Measurements from ENCODE around the gene SWT1.
A peak's percentile ranks its signal among the peaks of the same experiment; 100 is the strongest.
"Not testable (repeated sequence)": the region's sequence is repeated elsewhere in the genome, so short reads cannot be mapped to it uniquely, and the experiment has no call there.

The SWT1 gene

DNA sequence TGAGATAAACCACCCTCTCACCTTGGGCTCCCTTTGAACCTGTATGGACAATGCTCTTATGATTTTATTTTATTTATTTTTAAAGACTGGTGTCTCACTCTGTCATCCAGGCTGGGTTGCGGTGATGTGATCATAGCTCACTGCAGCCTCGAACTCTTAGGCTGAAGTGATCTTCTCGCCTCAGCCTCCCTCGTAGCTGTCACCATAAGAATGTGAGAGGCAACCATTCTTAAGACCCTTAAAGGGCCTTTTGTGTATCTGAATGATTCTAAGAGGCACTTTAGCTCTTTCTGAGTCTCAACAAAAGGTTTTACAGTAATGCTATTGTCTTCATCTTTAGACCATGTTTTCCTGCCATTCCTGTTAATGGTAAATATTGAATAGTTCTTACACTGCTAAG, 93.1 kb downstream of the SWT1 start:
- DNase-seq: no peak

- not testable (repeated sequence) for DNase-seq
These were observed 95.0 kb downstream of the SWT1 start for GRCh38 chr1:185251928-185252327.

DNA sequence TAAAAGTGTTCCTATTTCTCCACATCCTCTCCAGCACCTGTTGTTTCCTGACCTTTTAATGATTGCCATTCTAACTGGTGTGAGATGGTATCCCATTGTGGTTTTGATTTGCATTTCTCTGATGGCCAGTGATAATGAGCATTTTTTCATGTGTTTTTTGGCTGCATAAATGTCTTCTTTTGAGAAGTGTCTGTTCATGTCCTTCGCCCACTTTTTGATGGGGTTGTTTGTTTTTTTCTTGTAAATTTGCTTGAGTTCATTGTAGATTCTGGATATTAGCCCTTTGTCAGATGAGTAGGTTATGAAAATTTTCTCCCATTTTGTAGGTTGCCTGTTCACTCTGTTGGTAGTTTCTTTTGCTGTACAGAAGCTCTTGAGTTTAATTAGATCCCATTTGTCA, 95.4 kb downstream of the SWT1 start:
- DNase-seq: not testable (repeated sequence)

DNA sequence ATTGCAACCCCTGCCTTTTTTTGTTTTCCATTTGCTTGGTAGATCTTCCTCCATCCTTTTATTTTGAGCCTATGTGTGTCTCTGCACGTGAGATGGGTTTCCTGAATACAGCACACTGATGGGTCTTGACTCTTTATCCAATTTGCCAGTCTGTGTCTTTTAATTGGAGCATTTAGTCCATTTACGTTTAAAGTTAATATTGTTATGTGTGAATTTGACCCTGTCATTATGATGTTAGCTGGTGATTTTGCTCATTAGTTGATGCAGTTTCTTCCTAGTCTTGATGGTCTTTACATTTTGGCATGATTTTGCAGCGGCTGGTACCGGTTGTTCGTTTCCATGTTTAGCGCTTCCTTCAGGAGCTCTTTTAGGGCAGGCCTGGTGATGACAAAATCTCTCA, 98.6 kb downstream of the SWT1 start:
- DNase-seq: not testable (repeated sequence)

DNA sequence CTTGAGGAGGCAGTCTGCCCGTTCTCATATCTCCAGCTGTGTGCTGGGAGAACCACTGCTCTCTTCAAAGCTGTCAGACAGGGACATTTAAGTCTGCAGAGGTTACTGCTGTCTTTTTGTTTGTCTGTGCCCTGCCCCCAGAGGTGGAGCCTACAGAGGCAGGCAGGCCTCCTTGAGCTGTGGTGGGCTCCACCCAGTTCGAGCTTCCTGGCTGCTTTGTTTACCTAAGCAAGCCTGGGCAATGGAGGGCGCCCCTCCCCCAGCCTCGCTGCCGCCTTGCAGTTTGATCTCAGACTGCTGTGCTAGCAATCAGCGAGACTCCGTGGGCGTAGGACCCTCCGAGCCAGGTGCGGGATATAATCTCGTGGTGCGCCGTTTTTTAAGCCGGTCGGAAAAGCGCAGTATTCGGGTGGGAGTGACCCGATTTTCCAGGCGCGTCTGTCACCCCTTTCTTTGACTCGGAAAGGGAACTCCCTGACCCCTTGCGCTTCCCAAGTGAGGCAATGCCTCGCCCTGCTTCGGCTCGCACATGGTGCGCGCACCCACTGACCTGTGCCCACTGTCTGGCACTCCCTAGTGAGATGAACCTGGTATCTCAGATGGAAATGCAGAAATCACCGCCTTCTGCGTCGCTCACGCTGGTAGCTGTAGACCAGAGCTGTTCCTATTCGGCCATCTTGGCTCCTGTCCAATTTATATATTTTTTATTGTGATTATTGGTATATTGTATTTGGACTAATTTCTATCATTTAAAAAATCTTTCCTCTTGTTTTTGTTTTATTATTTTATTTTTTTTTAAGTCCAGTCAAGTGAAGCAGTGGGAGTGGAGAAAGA, 100.4 kb downstream of the SWT1 start:
- DNase-seq: not testable (repeated sequence)

- no peak for DNase-seq
These were observed 100.9 kb downstream of the SWT1 start for GRCh38 chr1:185257950-185258208.

DNA sequence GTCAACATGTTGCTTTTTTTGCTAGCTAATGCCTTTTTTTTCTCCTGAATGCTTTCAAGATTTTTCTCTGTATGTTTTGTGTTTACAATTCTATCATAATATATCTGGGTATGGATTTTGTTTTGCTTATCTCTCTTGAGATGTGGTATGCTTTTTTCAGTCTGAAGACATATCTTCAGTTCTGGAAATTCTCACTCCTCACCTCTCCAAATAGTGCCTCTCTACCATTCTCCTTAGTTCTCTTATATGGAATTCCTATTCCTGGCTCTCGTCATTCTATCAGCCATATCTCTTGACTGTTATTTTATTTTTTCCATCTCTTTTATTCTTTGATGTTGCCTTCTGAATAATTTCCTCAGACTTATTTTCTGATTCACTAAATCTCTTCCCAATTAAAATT, 101.7 kb downstream of the SWT1 start:
- no peak for DNase-seq

DNA sequence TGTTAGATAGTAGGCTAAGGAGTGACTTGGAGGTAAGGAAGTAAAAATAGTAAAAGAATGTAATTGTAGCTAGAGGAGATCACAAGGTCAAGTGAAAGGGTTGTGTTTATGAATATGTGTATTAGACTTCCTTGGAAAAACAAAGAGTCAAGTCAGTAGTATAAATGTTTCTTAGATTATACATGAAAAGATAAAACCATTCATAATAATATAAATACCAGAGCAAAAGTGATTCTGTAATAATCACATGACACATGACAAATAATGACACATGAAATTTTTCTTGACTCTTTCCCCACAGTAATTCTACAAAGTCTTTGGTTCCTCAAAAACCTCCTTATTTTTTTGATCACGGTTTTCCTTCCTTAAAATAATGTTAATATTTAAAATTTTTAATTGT, 103.6 kb downstream of the SWT1 start:
- DNase-seq: no peak

- DNase-seq: no peak
These were observed 105.2 kb downstream of the SWT1 start for GRCh38 chr1:185262151-185262550.

GRCh38 chr1:185263292-185263691, 106.3 kb downstream of the SWT1 start:
- no peak for DNase-seq

GRCh38 chr1:185263780-185264179, 106.8 kb downstream of the SWT1 start:
- no peak for DNase-seq

- DNase-seq: no peak
These were observed 108.3 kb downstream of the SWT1 start for GRCh38 chr1:185265314-185265713.

DNA sequence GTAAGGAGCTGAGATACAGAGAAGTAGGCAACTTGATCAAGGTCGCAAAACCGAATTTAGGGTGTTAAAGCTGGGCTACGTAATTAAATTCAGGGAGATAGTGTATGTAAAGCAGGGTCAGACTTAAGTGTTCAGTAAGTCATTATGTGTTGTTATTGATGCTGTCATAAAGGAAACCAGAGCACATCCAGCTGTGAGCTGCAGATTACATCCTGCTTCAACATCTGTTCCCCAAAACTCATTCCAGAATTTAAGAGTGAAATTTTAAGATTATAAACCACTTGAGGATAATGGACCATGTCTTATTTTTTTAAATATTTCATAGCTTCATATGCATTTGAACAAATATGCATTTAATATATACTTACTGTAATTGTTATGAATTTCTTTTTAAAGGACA, 110.3 kb downstream of the SWT1 start:
- DNase-seq: no peak

GRCh38 chr1:185267701-185268100, 110.7 kb downstream of the SWT1 start:
- DNase-seq: no peak

- DNase-seq: no peak
These were observed 111.4 kb downstream of the SWT1 start for GRCh38 chr1:185268352-185268751.

GRCh38 chr1:185271921-185272320, 115.0 kb downstream of the SWT1 start:
- DNase-seq: no peak

- no peak for DNase-seq
These were observed 122.6 kb downstream of the SWT1 start for GRCh38 chr1:185279571-185279970.

GRCh38 chr1:185280589-185280988, 123.6 kb downstream of the SWT1 start:
- DNase-seq: no peak

- DNase-seq: peak in 1 of 2 donors; percentile 54
These were observed 124.3 kb downstream of the SWT1 start for GRCh38 chr1:185281245-185281644.

DNA sequence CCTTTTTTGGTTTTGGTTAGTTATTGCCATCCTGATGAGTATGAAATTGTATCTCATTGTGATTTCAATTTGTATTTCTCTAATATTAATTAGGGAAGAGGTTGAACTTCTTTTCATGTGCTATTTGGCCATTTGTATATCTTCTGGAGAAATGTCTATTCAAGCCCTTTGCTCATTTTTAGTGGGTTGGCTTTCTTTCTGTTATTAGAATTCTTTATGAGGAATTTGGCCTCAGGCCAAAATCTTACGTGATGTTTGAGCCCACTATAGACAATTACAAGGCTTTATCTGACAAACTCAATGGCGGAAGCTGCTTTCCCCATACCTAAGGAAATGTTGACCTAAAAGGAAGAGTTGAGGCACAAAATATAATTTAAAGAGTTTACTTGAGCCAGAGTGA, 127.1 kb downstream of the SWT1 start:
- no peak for DNase-seq

DNA sequence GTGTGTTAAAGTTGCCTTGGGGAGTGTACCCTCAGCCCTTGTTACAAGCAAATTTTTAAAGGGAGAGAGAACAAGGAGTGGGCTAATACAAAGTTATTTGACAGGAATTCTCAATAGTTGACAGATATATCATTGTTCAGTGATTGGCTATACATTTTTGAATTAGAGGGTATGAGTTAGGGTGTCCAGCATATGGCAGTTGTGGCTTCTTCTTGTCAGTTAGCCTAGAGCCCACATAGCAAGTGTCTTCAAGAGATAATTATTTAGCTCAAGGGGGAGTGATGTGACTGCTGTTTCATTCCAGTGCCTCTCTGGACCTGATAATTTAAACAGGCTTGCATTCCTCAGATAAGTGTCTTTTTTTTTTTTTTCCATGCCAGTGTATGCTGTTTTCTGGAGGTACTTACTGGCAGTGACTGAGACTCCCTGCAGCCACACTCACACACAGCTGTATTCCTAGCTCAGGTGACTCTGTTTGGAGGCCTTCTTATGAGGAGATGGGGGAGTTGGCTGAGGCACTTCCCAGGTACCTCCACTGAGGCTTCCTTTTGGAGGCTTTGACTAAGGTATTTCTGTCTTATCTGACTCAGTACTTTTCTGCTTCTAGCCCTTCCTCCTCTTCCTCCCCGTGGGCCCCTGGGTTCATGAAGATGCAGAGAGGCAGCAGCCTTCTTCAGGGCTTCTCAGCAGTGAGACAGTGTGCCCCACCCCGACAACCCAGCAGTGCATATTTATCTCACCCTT, 127.7 kb downstream of the SWT1 start:
- no peak for DNase-seq

DNA sequence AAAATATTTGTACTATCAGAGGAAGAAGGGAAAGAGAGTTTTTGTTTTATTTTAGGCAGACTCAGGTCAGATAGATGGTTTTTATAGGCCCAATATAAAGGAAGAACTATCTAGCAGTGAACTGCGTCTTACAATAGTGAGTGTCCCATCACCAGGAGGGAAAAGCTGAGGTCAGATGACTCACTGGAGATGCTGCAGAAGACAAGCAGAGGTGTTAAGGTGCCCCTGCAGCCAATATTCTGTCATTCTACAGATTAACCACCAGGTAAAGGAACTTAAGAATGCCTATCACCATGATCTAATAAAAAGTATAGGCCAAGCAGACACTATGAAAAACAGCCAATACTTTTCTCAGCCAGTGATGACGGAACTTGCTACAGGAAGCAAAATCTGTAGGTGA, 130.5 kb downstream of the SWT1 start:
- no peak for DNase-seq

GRCh38 chr1:185288435-185288834, 131.5 kb downstream of the SWT1 start:
- no peak for DNase-seq

GRCh38 chr1:185289880-185290279, 132.9 kb downstream of the SWT1 start:
- no peak for DNase-seq

DNA sequence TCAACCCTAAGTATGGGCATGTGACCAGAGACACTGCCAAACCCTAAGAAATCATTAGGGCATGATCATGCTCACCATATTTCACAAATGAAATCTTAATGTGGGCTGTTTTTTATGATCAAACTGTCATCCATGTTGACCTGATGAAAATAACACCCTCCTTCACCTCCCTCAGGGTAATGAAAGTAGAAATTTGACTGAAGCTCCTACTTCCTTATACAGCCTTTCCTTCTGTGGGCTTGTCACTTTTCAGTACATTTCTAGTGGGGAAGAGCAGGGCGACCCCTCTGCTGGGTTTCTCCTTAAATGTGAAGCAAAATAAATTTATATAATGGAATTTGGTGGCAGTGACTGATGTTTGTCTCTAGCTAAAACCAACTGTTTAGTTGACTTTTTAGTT, 134.2 kb downstream of the SWT1 start:
- DNase-seq: no peak
